Natural killer cell treated with Interleukin-12 subunit alpha and Interleukin-12 subunit beta and Interleukin-15 and Interleukin-18, amount 100 ng/mL, for 72 hours (primary cell): Measurements from ENCODE around the gene SPTLC3. TPM values are rescaled to one million over a fixed set of nuclear protein-coding genes. Genes with fewer than 3 reads are reported as not detected.

ENCODE experiments used
- ATAC-seq, 2 donors: fragments of 150-1000 bp; cut with Tn5 transposase in 1 of 2; sonication (Bioruptor Pico), chemical (Tn5 transposase) in 1 of 2; 2 replicates each; pipeline ENCODE4 v1.10.0; 2021
- DNase-seq: peaks from one replicate; pipeline ENCODE4 v3.0.0; 2022; ENCODE audit warnings: low spot score
- H3K27ac Mint-ChIP-seq, 2 donors: 1 replicate in 1 of 2; 2 replicates in 1 of 2; pipeline ENCODE4 v1.8.0; 2022; ENCODE audit warnings: mixed read lengths in 2 of 2, mild to moderate bottlenecking in 1 of 2, moderate library complexity in 1 of 2
- H3K27me3 Mint-ChIP-seq, 2 donors: 1 replicate in 1 of 2; 2 replicates in 1 of 2; pipeline ENCODE4 v1.8.0; 2022; ENCODE audit warnings: mixed read lengths in 2 of 2
- H3K36me3 Mint-ChIP-seq: one replicate; pipeline ENCODE4 v1.8.0; 2022; ENCODE audit warnings: mixed read lengths
- H3K4me1 Mint-ChIP-seq, 2 donors: 1 replicate in 1 of 2; 2 replicates in 1 of 2; pipeline ENCODE4 v1.8.0; 2022; ENCODE audit warnings: low read depth in 2 of 2, mixed read lengths in 2 of 2, mild to moderate bottlenecking in 1 of 2
- H3K4me3 Mint-ChIP-seq: one replicate; pipeline ENCODE4 v1.8.0; 2022; ENCODE audit warnings: mixed read lengths
- H3K9me3 Mint-ChIP-seq: 2 replicates; pipeline ENCODE4 v1.8.0; 2022; ENCODE audit warnings: mixed read lengths
- total RNA-seq, 2 donors: library from RNA; stranded (reverse); gene quantifications; one replicate each; pipeline ENCODE4 v1.2.3, GENCODE V29; 2022

SPTLC3 gene
- total RNA-seq, 2 donors from 2014 or later, result not detected

GRCh38 chr20:13102694-13103093 is 93.9 kb downstream of the SPTLC3 start:
- no peaks in the 10 kb centered on the region for H3K27me3 Mint-ChIP-seq
- H3K4me3 Mint-ChIP-seq, result no peak overlapping the region
- ATAC-seq, result peak in 1 of 2 donors; percentile 50

GRCh38 chr20:13105039-13105438 is 96.3 kb downstream of the SPTLC3 start:
- Mint-ChIP-seq H3K27me3 (no peaks in the 10 kb centered on the region), H3K9me3 (no peaks in the 10 kb centered on the region), H3K4me1 (no peaks in the 10 kb centered on the region), H3K36me3 (no peaks in the 10 kb centered on the region), H3K27ac (no peak overlapping the region), H3K4me3 (no peak overlapping the region)
- DNase-seq (no peak), ATAC-seq (no peak)

More at GRCh38 chr20:13102694-13103093, 93.9 kb downstream of the SPTLC3 start:
- Mint-ChIP-seq H3K27ac (no peak overlapping the region), H3K4me1 (no peaks in the 10 kb centered on the region), H3K36me3 (no peaks in the 10 kb centered on the region), H3K9me3 (no peaks in the 10 kb centered on the region)
- DNase-seq, result no peak

GRCh38 chr20:13105864-13106457 is 97.2 kb downstream of the SPTLC3 start:
- H3K4me3 Mint-ChIP-seq, result no peak overlapping the region
- no peak for ATAC-seq
- no peaks in the 10 kb centered on the region for H3K4me1 Mint-ChIP-seq
- H3K27ac Mint-ChIP-seq, result no peak overlapping the region
- no peak for DNase-seq
- H3K9me3 Mint-ChIP-seq, result no peaks in the 10 kb centered on the region
- H3K36me3 Mint-ChIP-seq, result no peaks in the 10 kb centered on the region
- no peaks in the 10 kb centered on the region for H3K27me3 Mint-ChIP-seq

GRCh38 chr20:13109658-13110057 is 100.9 kb downstream of the SPTLC3 start:
- Mint-ChIP-seq H3K36me3 (no peaks in the 10 kb centered on the region), H3K4me1 (no peaks in the 10 kb centered on the region), H3K27me3 (no peaks in the 10 kb centered on the region), H3K9me3 (no peaks in the 10 kb centered on the region), H3K27ac (no peak overlapping the region), H3K4me3 (no peak overlapping the region)
- DNase-seq (no peak), ATAC-seq (no peak)

DNA sequence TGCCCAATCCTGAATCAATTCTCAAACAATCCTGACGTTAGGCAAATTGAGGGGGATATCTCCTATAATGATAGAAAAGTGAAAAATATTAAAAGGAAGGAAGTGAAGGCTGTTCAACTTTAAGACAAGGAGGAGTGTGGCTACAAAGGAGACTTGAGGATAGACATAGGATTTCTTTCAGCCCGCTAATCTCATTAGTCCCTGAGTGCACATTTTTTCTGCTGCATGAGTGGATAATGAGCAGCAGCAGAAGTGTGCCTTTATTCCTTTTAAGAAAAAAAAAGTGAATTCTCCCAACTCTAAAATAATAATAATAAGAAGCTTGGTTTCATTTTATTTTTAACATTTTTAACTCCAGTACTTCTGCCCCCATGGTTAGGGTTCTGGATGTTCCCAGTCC is 102.0 kb downstream of the SPTLC3 start:
- H3K9me3 Mint-ChIP-seq, result no peaks in the 10 kb centered on the region
- DNase-seq (no peak), ATAC-seq (no peak)
- no peaks in the 10 kb centered on the region for H3K27me3 Mint-ChIP-seq
- no peaks in the 10 kb centered on the region for H3K36me3 Mint-ChIP-seq
- H3K27ac Mint-ChIP-seq, result no peak overlapping the region
- no peaks in the 10 kb centered on the region for H3K4me1 Mint-ChIP-seq
- no peak overlapping the region for H3K4me3 Mint-ChIP-seq

DNA sequence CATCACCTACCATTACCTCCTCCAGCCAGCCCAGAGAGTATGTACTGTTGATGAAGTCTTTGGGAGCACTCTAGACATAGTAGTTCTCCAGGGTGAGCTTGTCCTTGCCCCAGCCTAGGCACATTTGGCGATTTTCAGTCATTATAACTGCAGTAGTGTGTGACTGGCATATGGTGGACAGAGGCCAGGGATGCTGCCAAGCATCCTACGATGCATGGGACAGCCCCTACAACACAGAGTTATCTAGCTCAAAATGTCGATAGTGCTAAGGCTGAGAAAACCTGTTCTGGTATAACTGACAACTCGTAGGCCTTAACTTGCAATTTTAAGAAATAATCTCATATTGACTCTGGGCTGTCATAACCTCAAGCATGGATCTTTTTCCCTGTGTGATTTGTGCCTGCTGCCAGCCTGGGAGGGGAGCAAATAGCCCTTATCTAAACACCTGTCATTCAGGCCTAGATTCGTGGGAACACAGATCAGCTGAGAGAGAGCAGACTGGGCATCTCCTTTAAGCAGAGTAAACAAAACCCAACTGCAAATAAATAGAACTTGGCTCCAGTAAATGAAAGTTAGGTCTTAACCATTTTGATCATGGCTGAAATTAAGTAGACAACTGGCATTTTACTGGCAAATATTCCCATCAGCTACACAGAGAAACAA is 102.6 kb downstream of the SPTLC3 start:
- Mint-ChIP-seq H3K36me3 (no peaks in the 10 kb centered on the region), H3K27ac (no peak overlapping the region), H3K27me3 (no peaks in the 10 kb centered on the region), H3K4me3 (no peak overlapping the region), H3K4me1 (no peaks in the 10 kb centered on the region), H3K9me3 (no peaks in the 10 kb centered on the region)
- DNase-seq (no peak), ATAC-seq (no peak)

DNA sequence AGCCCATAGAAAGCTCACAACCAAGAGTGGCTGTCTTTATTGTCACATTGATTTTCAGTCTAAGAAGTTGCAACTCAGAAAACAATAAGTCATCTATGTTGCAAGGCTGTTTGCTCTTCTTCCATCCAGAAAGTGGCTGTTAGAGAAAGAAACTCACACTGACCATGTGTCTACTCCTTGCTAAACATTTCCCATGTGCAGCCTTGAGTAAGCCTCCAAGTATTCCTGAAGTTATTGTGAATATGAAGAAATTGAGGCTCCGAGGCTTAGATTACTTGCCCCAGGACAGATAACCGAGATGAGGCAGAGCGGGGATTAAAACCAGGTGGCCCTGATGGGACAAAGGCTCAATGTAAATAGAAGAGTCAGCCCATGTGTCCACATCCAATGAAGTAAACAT is 105.0 kb downstream of the SPTLC3 start:
- Mint-ChIP-seq H3K36me3 (no peaks in the 10 kb centered on the region), H3K9me3 (no peaks in the 10 kb centered on the region), H3K27ac (no peak overlapping the region), H3K4me3 (no peak overlapping the region), H3K27me3 (no peaks in the 10 kb centered on the region), H3K4me1 (no peaks in the 10 kb centered on the region)
- DNase-seq (no peak), ATAC-seq (no peak)

- H3K9me3 Mint-ChIP-seq, result no peaks in the 10 kb centered on the region
Measured at GRCh38 chr20:13117200-13117599, 108.4 kb downstream of the SPTLC3 start.

GRCh38 chr20:13118676-13119075 is 109.9 kb downstream of the SPTLC3 start:
- Mint-ChIP-seq H3K36me3 (no peaks in the 10 kb centered on the region), H3K27ac (no peak overlapping the region), H3K27me3 (peaks cover 0 to 3% of the 10 kb centered on the region in 2 donors), H3K9me3 (no peaks in the 10 kb centered on the region), H3K4me1 (peaks cover 0 to 4% of the 10 kb centered on the region in 2 donors), H3K4me3 (no peak overlapping the region)
- ATAC-seq (no peak), DNase-seq (no peak)

More at GRCh38 chr20:13117200-13117599, 108.4 kb downstream of the SPTLC3 start:
- H3K27me3 Mint-ChIP-seq, result peaks cover 0 to 3% of the 10 kb centered on the region in 2 donors
- no peak overlapping the region for H3K4me3 Mint-ChIP-seq
- no peaks in the 10 kb centered on the region for H3K36me3 Mint-ChIP-seq
- H3K27ac Mint-ChIP-seq, result no peak overlapping the region
- no peak for ATAC-seq
- DNase-seq, result no peak
- H3K4me1 Mint-ChIP-seq, result peaks cover 0 to 4% of the 10 kb centered on the region in 2 donors

GRCh38 chr20:13119583-13119982 is 110.8 kb downstream of the SPTLC3 start:
- peaks cover 0 to 7% of the 10 kb centered on the region in 2 donors for H3K4me1 Mint-ChIP-seq
- no peaks in the 10 kb centered on the region for H3K36me3 Mint-ChIP-seq
- peaks cover 0 to 3% of the 10 kb centered on the region in 2 donors for H3K27me3 Mint-ChIP-seq
- DNase-seq (no peak), ATAC-seq (peak in 1 of 2 donors; percentile 70)
- H3K4me3 Mint-ChIP-seq, result no peak overlapping the region
- no peaks in the 10 kb centered on the region for H3K9me3 Mint-ChIP-seq
- no peak overlapping the region for H3K27ac Mint-ChIP-seq

DNA sequence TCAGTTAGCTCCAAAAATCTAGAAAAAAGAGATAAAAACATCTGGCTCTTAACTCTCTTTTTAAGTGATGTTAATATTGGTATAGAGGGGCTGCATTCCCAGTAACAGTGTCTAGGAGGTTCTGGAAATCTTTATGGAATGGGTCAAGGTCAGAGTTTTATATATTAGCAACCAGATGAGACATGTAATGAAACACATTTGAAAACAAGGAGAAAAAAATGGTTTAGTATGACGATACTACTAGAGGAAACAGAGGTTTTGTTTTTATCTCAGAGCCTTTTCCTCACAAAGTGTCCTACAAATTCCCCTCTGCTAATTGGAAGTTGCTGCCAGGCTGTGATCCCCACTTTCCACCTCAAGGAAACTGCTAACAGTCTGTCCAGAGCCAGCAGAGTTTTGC is 111.7 kb downstream of the SPTLC3 start:
- peaks cover 0 to 7% of the 10 kb centered on the region in 2 donors for H3K4me1 Mint-ChIP-seq
- H3K9me3 Mint-ChIP-seq, result no peaks in the 10 kb centered on the region
- no peak overlapping the region for H3K27ac Mint-ChIP-seq
- H3K4me3 Mint-ChIP-seq, result no peak overlapping the region
- H3K27me3 Mint-ChIP-seq, result peaks cover 0 to 3% of the 10 kb centered on the region in 2 donors
- H3K36me3 Mint-ChIP-seq, result no peaks in the 10 kb centered on the region
- DNase-seq, result no peak
- ATAC-seq, result no peak

GRCh38 chr20:13121840-13122515 is 113.2 kb downstream of the SPTLC3 start:
- peaks cover 0 to 3% of the 10 kb centered on the region in 2 donors for H3K27me3 Mint-ChIP-seq
- H3K9me3 Mint-ChIP-seq, result no peaks in the 10 kb centered on the region
- no peaks in the 10 kb centered on the region for H3K36me3 Mint-ChIP-seq
- peaks cover 0 to 7% of the 10 kb centered on the region in 2 donors for H3K4me1 Mint-ChIP-seq
- no peak overlapping the region for H3K27ac Mint-ChIP-seq
- no peak overlapping the region for H3K4me3 Mint-ChIP-seq
- DNase-seq (no peak), ATAC-seq (no peak)

- no peaks in the 10 kb centered on the region for H3K27me3 Mint-ChIP-seq
- no peak overlapping the region for H3K4me3 Mint-ChIP-seq
- no peaks in the 10 kb centered on the region for H3K36me3 Mint-ChIP-seq
- DNase-seq (no peak), ATAC-seq (no peak)
- no peaks in the 10 kb centered on the region for H3K9me3 Mint-ChIP-seq
- no peak overlapping the region for H3K27ac Mint-ChIP-seq
- peaks cover 0 to 3% of the 10 kb centered on the region in 2 donors for H3K4me1 Mint-ChIP-seq
Measured at GRCh38 chr20:13125486-13125885, 116.7 kb downstream of the SPTLC3 start.

DNA sequence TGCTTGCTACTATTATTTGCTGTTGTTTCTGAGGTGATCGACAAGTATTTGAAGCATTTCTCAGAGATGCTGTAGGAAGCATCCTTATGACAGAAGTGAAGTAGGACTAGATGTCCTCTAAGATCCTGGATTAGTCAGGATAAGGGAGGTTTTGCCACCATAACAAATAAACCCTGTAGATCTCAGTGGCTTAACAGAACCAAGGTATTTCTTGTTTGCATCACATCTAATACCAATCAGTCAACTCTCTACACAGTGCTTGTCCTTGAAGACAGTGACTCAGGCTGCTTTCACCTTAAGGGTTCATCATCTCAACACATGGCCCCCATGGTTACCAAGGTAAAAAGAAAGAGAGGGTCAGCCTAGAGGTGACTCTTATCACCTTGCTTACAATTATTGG is 119.4 kb downstream of the SPTLC3 start:
- Mint-ChIP-seq H3K36me3 (no peaks in the 10 kb centered on the region), H3K4me3 (no peak overlapping the region), H3K9me3 (no peaks in the 10 kb centered on the region), H3K27me3 (peaks cover 7% of the 10 kb centered on the region in 2 donors), H3K4me1 (peaks cover 7 to 18% of the 10 kb centered on the region in 2 donors), H3K27ac (no peak overlapping the region)
- DNase-seq, result no peak
- no peak for ATAC-seq
